GM23248 (cell line): Measurements from ENCODE around the gene GFM1. TPM values are rescaled to one million over a fixed set of nuclear protein-coding genes. Genes with fewer than 3 reads are reported as not detected.

Source experiments
- DNase-seq: peaks from one replicate; pipeline ENCODE4 v3.0.0-alpha.2; 2015
- H2AFZ ChIP-seq: fragments of 200-600 bp; sonication (generic); 2 replicates; pipeline ENCODE4 v1.6.1; 2016; ENCODE audit warnings: antibody characterized with exemption
- H3F3A ChIP-seq: fragments of 200-600 bp; sonication (generic); 2 replicates; pipeline ENCODE4 v1.6.1; 2016; ENCODE audit warnings: mild to moderate bottlenecking, antibody characterized with exemption, mixed run types; ENCODE audit not compliant: insufficient read depth
- H3K27ac ChIP-seq: fragments of 200-600 bp; sonication (generic); 2 replicates; pipeline ENCODE4 v1.5.1; 2016; ENCODE audit warnings: mild to moderate bottlenecking
- H3K27me3 ChIP-seq: fragments of 200-600 bp; sonication (generic); replicated peaks from 2 replicates; pipeline ENCODE4 v1.6.1; 2016; ENCODE audit warnings: mild to moderate bottlenecking; ENCODE audit not compliant: insufficient read depth
- H3K36me3 ChIP-seq: fragments of 200-600 bp; sonication (generic); 2 replicates; pipeline ENCODE4 v1.6.1; 2016; ENCODE audit warnings: low read depth, mild to moderate bottlenecking
- H3K4me1 ChIP-seq: fragments of 200-600 bp; sonication (generic); 2 replicates; pipeline ENCODE4 v1.6.1; 2016; ENCODE audit warnings: mild to moderate bottlenecking; ENCODE audit not compliant: insufficient read depth
- H3K4me2 ChIP-seq: fragments of 200-600 bp; sonication (generic); one replicate; pipeline ENCODE4 v1.6.1; 2016; ENCODE audit warnings: mild to moderate bottlenecking; ENCODE audit not compliant: unreplicated experiment
- H3K4me3 ChIP-seq: fragments of 200-600 bp; sonication (generic); 2 replicates; pipeline ENCODE4 v1.5.1; 2016; ENCODE audit warnings: mild to moderate bottlenecking
- H3K79me2 ChIP-seq: fragments of 200-600 bp; sonication (generic); 2 replicates; pipeline ENCODE4 v1.6.1; 2016; ENCODE audit warnings: mild to moderate bottlenecking; ENCODE audit not compliant: insufficient read depth
- H3K9ac ChIP-seq: fragments of 200-600 bp; sonication (generic); 2 replicates; pipeline ENCODE4 v1.6.1; 2016; ENCODE audit warnings: mild to moderate bottlenecking
- H3K9me2 ChIP-seq: fragments of 200-600 bp; sonication (generic); 2 replicates; pipeline ENCODE4 v1.6.1; 2016; ENCODE audit warnings: mixed run types, mild to moderate bottlenecking, moderate library complexity; ENCODE audit not compliant: insufficient read depth
- H3K9me3 ChIP-seq: fragments of 200-600 bp; sonication (generic); one replicate; pipeline ENCODE4 v1.6.1; 2017; ENCODE audit warnings: low read depth
- H4K20me1 ChIP-seq: fragments of 200-600 bp; sonication (generic); 2 replicates; pipeline ENCODE4 v1.6.0; 2016; ENCODE audit not compliant: insufficient read depth
- EZH2 ChIP-seq: fragments of 200-600 bp; sonication (generic); IDR thresholded peaks from 2 replicates; pipeline ENCODE4 v1.6.1; 2018; ENCODE audit warnings: antibody characterized with exemption, mild to moderate bottlenecking; ENCODE audit not compliant: insufficient read depth, poor library complexity, severe bottlenecking
- EZH2phosphoT487 ChIP-seq: fragments of 200-600 bp; sonication (generic); IDR thresholded peaks from 2 replicates; pipeline ENCODE4 v1.6.1; 2018; ENCODE audit warnings: antibody characterized with exemption, moderate library complexity, mild to moderate bottlenecking, low read depth; ENCODE audit not compliant: insufficient read depth
- WGBS, 2 experiments: methylation state at CpG; one replicate each; pipeline ENCODE4 v1.1.6; 2015 to 2017; ENCODE audit warnings: low lambda C conversion rate in 2 of 2, low coverage in 1 of 2; ENCODE audit errors: missing lambda C conversion rate in 2 of 2; 5-methylcytosine and 5-hydroxymethylcytosine counted together
- in situ Hi-C: fragments of 300-500 bp; cut with MboI; formaldehyde crosslinking; loops from 2 replicates; pipeline ENCODE4 v1.15.0; 2020
- polyA plus RNA-seq: library from polyadenylated mRNA; unstranded; fragments of >200 nt; fragmentation: Nextera tagmentation; extraction: Ambion mirVana; gene quantifications from 2 replicates; pipeline ENCODE4 v1.2.1, GENCODE V29; 2016
- total RNA-seq: library from RNA; depleted of rRNA; stranded (reverse); fragments of >200 nt; shearing (Covaris generic); gene quantifications from 2 replicates; pipeline ENCODE4 v1.2.3, GENCODE V29; 2014

GFM1 gene
- total and polyA plus RNA-seq, 2 experiments from 2014 or later, result 29.2 to 38.5 TPM

DNA sequence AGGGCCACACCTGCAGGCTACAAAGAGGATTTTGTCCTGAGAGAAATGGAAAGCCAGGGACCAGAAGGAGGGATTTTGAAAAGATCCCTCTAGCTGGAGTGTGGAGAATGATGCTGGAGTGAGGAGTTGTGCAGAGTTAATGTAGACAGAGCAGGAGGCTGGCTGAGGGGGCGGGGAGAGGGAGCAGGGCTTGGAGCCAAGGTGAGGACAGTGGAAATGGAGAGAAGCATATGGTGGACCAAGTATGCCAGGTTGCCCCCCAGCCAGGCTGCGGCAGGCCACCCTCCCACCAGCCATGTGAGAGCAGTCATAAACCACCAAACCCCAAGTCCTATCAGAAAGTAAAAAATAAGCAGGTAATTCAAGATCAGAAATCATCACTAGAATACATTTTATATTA is 73.2 kb downstream of the GFM1 start:
- Histone ChIP-seq H3K79me2 (no peaks in the 10 kb centered on the region), H3K4me3 (no peak overlapping the region), H3K27me3 (no peaks in the 10 kb centered on the region), H3K4me2 (no peak overlapping the region), H3K27ac (no peak overlapping the region), H4K20me1 (no peaks in the 10 kb centered on the region), H3K36me3 (no peaks in the 10 kb centered on the region), H3K4me1 (peaks cover 41% of the 10 kb centered on the region), H3K9ac (no peak overlapping the region), H3K9me3 (no peaks in the 10 kb centered on the region), H3F3A (peaks cover 13% of the 10 kb centered on the region; the same call in 1 of the 2 replicates), H2AFZ (no peak overlapping the region), H3K9me2 (no peaks in the 10 kb centered on the region)
- no peak for DNase-seq
- 93 to 100% methylated on average over 2 of the region's 2 CpGs for WGBS, 2 experiments
- in situ Hi-C loops, result no loop called here
- no peak for TF ChIP-seq EZH2
- TF ChIP-seq EZH2phosphoT487, result no peak

GRCh38 chr3:158718490-158719170 is 74.3 kb downstream of the GFM1 start:
- H3K27ac ChIP-seq, result peak overlapping the region; percentile 41; the same call in 1 of the 2 replicates
- no peak overlapping the region for H3K9ac ChIP-seq
- H3K36me3 ChIP-seq, result no peaks in the 10 kb centered on the region
- no peak overlapping the region for H2AFZ ChIP-seq
- H4K20me1 ChIP-seq, result no peaks in the 10 kb centered on the region
- H3K4me3 ChIP-seq, result no peak overlapping the region
- H3K4me1 ChIP-seq, result peaks cover 40% of the 10 kb centered on the region
- no peaks in the 10 kb centered on the region for H3K27me3 ChIP-seq
- H3K9me2 ChIP-seq, result no peaks in the 10 kb centered on the region
- no peaks in the 10 kb centered on the region for H3K79me2 ChIP-seq
- in situ Hi-C loops, result no loop called here
- peak; percentile 84 for DNase-seq
- H3K4me2 ChIP-seq, result no peak overlapping the region
- no peaks in the 10 kb centered on the region for H3K9me3 ChIP-seq
- H3F3A ChIP-seq, result peaks cover 17% of the 10 kb centered on the region
- WGBS, 2 experiments, result 48 to 53% methylated on average over 5 of the region's 5 CpGs
- no peak for TF ChIP-seq EZH2
- TF ChIP-seq EZH2phosphoT487, result peak; percentile 82; the same call in 1 of the 2 replicates

- Histone ChIP-seq H3K9me2 (no peaks in the 10 kb centered on the region), H3K4me2 (no peak overlapping the region), H3K9ac (no peak overlapping the region), H3K27me3 (no peaks in the 10 kb centered on the region), H3F3A (peaks cover 40% of the 10 kb centered on the region), H4K20me1 (no peaks in the 10 kb centered on the region), H3K27ac (peak overlapping the region; percentile 54; the same call in 1 of the 2 replicates), H3K79me2 (no peaks in the 10 kb centered on the region), H3K9me3 (no peaks in the 10 kb centered on the region), H3K4me3 (no peak overlapping the region), H2AFZ (no peak overlapping the region), H3K4me1 (peaks cover 56% of the 10 kb centered on the region), H3K36me3 (no peaks in the 10 kb centered on the region)
- TF ChIP-seq EZH2phosphoT487 (no peak), EZH2 (no peak)
- in situ Hi-C loops, result no loop called here
- DNase-seq, result no peak
- WGBS, 2 experiments, result 93 to 100% methylated on average over 1 of the region's 1 CpG
These were observed 77.8 kb downstream of the GFM1 start for GRCh38 chr3:158722108-158722507.

- Histone ChIP-seq H3K9ac (no peak overlapping the region), H4K20me1 (no peaks in the 10 kb centered on the region), H3K9me3 (no peaks in the 10 kb centered on the region), H3F3A (peaks cover 32% of the 10 kb centered on the region), H3K4me3 (no peak overlapping the region), H3K4me1 (peaks cover 41% of the 10 kb centered on the region), H3K27me3 (no peaks in the 10 kb centered on the region), H2AFZ (no peak overlapping the region), H3K9me2 (no peaks in the 10 kb centered on the region), H3K27ac (no peak overlapping the region), H3K36me3 (no peaks in the 10 kb centered on the region), H3K79me2 (no peaks in the 10 kb centered on the region), H3K4me2 (no peak overlapping the region)
- in situ Hi-C loops, result no loop called here
- WGBS, 2 experiments, result 96 to 97% methylated on average over 7 of the region's 7 CpGs
- no peak for TF ChIP-seq EZH2phosphoT487
- DNase-seq, result no peak
These were observed 79.7 kb downstream of the GFM1 start for GRCh38 chr3:158723991-158724390.
